OCI-LY7 (cell line): ENCODE measurements around the gene TRAPPC6A.

Experiments used
- CTCF ChIP-seq: fragments of 200-600 bp; sonication (generic); conservative IDR thresholded peaks from 2 replicates; pipeline ENCODE4 v1.5.1; 2014; ENCODE audit warnings: mild to moderate bottlenecking, antibody characterized with exemption, low read length, moderate library complexity, mixed read lengths
- EZH2phosphoT487 ChIP-seq: fragments of 200-600 bp; sonication (generic); IDR thresholded peaks from 2 replicates; pipeline ENCODE4 v1.6.1; 2018; ENCODE audit warnings: low read depth, borderline replicate concordance, mild to moderate bottlenecking, mixed run types, antibody characterized with exemption, low read length, moderate library complexity, mixed read lengths

GRCh38 chr19:45215391-45216191 lies 37.6 kb upstream of the TRAPPC6A start:
- TF ChIP-seq CTCF (no peak), EZH2phosphoT487 (no peak)
